HG02870 (cell line): ENCODE results near the gene MUC4.
"Not testable (repeated sequence)": the region's sequence is repeated elsewhere in the genome, so short reads cannot be mapped to it uniquely, and the experiment has no call there.

Experiments used
- ATAC-seq: cut with Tn5 transposase; IDR thresholded peaks from one replicate; pipeline ENCODE4 v1.9.1; 2021; ENCODE audit warnings: mild to moderate bottlenecking, moderate library complexity; ENCODE audit not compliant: unreplicated experiment

MUC4 gene

GRCh38 chr3:195744437-195744836 lies 67.3 kb downstream of the MUC4 start:
- no peak for ATAC-seq

- ATAC-seq, result no peak
These were observed 72.1 kb downstream of the MUC4 start for GRCh38 chr3:195739561-195740111.

GRCh38 chr3:195738274-195739044 lies 73.3 kb downstream of the MUC4 start:
- ATAC-seq, result no peak

GRCh38 chr3:195737782-195738181 lies 73.9 kb downstream of the MUC4 start:
- not testable (repeated sequence) for ATAC-seq

- no peak for ATAC-seq
These were observed 74.8 kb downstream of the MUC4 start for GRCh38 chr3:195736866-195737490.

GRCh38 chr3:195735036-195735695 lies 76.6 kb downstream of the MUC4 start:
- no peak for ATAC-seq

- ATAC-seq, result no peak
These were observed 78.8 kb downstream of the MUC4 start for GRCh38 chr3:195732940-195733339.

- no peak for ATAC-seq
These were observed 80.3 kb downstream of the MUC4 start for GRCh38 chr3:195731356-195731905.

GRCh38 chr3:195729476-195730251 lies 82.1 kb downstream of the MUC4 start:
- no peak for ATAC-seq

- ATAC-seq, result not testable (repeated sequence)
These were observed 82.9 kb downstream of the MUC4 start for GRCh38 chr3:195728789-195729188.

GRCh38 chr3:195727606-195728195 lies 84.0 kb downstream of the MUC4 start:
- ATAC-seq, result no peak

GRCh38 chr3:195725916-195726740 lies 85.6 kb downstream of the MUC4 start:
- not testable (repeated sequence) for ATAC-seq

GRCh38 chr3:195724363-195724762 lies 87.4 kb downstream of the MUC4 start:
- ATAC-seq, result not testable (repeated sequence)

- not testable (repeated sequence) for ATAC-seq
These were observed 88.8 kb downstream of the MUC4 start for GRCh38 chr3:195722996-195723345.

GRCh38 chr3:195722139-195722995 lies 89.4 kb downstream of the MUC4 start:
- not testable (repeated sequence) for ATAC-seq

- ATAC-seq, result not testable (repeated sequence)
These were observed 90.8 kb downstream of the MUC4 start, which contains the start of gene MUC20 for GRCh38 chr3:195720831-195721506. Gene MUC20 (plus strand): TSS chr3:195720978. CDS start chr3:195721008, 30 bp downstream.

- ATAC-seq, result not testable (repeated sequence)
These were observed 92.0 kb downstream of the MUC4 start for GRCh38 chr3:195719514-195720254.
